Stimulated activated CD4-positive, alpha-beta T cell treated with anti-CD3 and anti-CD28 coated beads, Interleukin-4, amount 100 ng/mL, for 24 hours (primary cell): Measurements from ENCODE around the gene STOX2.

ENCODE experiments used
- DNase-seq: peaks from one replicate; pipeline ENCODE4 v3.0.0-alpha.2; 2020

STOX2 gene

GRCh38 chr4:183898456-183898855, 6.7 kb upstream of the STOX2 start:
- DNase-seq: no peak

DNA sequence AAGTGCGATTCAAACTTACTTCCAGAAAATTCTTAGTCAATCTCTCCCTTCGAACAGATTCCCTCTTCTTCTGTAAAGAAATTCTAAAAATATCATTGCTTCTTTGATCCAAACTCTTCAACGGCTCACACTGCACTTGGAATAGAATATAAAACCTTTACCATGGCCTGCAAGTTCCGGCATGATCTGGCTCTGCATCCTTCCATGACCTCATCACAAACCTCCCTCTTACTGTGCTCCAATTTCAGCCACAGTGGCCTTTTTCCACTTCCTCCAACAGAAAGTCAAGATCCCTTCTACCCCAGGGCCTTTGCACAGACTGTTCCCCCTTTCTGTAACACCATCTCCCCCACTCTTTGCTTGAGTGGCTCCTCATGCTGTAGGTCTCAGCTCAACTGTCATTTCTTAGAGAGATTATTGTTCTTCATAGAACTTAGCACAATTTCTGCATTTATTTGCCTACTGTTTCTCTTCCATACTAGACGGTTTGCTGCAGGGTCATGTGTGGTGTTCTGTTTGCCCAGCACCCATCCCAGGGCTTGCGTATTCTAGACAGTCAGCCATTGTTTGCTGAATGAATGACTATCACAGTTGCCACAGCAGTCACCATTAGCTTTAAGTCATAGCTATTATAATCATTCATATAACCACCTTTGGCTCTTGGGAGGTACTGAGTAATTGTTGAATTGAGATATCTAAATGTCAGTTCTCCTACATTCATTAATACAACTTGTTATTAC, 1.9 kb upstream of the STOX2 start:
- DNase-seq: no peak

- no peak for DNase-seq
These were observed 734 bp downstream of the STOX2 start for GRCh38 chr4:183905593-183906488.

GRCh38 chr4:183906489-183906738, 1.3 kb downstream of the STOX2 start:
- DNase-seq: no peak

- no peak for DNase-seq
These were observed 1.9 kb downstream of the STOX2 start for GRCh38 chr4:183906739-183907651.

GRCh38 chr4:183907871-183908683, 3.0 kb downstream of the STOX2 start:
- no peak for DNase-seq

DNA sequence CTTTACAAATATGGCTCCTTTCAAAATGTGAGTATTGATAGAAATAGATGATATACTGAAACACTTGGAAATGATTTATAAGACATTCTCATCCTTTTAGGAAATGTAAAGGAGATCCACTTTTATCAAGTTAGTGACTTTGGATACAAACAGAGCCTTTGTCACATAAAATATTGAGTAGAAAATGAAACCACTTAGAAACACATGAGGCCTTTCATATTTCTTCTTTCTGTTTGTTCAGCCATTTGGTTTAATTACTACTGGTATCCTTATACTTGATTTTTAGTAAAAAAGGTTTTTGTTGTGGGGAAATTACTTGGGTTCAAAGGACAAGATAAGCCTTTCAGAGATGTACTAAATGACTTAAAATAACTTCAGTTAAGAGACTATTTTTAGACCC, 4.1 kb downstream of the STOX2 start:
- no peak for DNase-seq

GRCh38 chr4:183909801-183910200, 4.7 kb downstream of the STOX2 start:
- DNase-seq: no peak

GRCh38 chr4:183912585-183912984, 7.5 kb downstream of the STOX2 start:
- no peak for DNase-seq

GRCh38 chr4:183915976-183916375, 10.9 kb downstream of the STOX2 start:
- DNase-seq: no peak

DNA sequence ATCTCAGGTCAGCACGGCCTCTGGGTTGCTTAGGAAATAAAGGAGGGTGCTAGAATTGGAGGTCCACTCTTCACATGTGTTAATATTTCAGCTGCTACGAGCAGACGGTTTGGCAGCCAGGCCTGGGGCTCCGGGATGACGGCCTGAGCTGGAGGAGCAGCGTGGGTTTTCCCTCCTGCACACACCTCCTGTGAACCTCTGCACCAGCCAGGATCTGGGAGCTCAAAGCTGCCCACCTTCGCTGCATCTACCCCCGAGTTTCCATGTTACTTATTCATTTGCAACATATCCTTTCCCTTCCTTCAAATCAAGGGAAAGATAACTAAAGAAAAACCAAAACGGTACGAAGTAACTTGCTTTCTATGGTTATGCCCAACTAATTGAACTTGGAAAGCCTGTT, 13.6 kb downstream of the STOX2 start:
- DNase-seq: no peak

DNA sequence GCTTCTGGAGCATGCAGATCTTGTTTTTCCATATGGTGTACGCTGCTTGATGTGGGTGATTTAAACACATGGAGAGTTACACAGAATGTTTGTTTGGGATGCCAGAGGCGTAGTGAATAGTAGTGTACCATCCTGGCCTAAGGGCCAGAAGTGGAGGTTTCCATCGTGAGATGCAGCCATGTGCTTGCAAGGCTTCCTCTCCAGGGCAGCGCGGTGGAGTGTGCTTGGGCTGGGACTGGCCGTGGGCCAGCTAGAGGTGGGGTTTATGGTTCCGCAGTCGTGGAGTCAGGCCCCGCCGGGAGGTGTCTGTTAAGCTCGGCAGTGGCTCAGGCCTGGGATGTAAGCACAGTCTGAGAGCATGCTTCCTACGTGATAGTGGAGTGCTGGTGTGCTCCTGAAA, 14.0 kb downstream of the STOX2 start:
- DNase-seq: no peak

DNA sequence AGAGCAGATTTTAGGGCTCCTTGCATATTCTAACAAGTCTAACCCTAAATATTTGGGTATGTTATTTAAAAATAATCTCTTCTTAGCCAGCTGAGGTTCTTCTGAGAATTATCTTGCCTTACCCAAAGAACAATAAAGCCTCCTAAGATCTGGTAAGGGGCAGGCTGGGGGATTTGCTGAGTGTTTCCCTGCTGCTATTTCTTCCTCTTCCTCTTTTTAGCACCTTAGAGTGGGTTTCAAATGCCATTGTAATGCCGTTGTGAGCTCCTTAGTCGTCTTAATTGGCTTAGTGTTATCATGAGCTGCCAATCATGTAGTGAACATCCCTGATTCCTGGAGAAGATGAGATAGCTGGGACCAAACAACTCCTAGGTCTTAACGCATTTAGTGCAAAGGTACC, 15.4 kb downstream of the STOX2 start:
- no peak for DNase-seq

GRCh38 chr4:183921335-183921734, 16.2 kb downstream of the STOX2 start:
- no peak for DNase-seq

DNA sequence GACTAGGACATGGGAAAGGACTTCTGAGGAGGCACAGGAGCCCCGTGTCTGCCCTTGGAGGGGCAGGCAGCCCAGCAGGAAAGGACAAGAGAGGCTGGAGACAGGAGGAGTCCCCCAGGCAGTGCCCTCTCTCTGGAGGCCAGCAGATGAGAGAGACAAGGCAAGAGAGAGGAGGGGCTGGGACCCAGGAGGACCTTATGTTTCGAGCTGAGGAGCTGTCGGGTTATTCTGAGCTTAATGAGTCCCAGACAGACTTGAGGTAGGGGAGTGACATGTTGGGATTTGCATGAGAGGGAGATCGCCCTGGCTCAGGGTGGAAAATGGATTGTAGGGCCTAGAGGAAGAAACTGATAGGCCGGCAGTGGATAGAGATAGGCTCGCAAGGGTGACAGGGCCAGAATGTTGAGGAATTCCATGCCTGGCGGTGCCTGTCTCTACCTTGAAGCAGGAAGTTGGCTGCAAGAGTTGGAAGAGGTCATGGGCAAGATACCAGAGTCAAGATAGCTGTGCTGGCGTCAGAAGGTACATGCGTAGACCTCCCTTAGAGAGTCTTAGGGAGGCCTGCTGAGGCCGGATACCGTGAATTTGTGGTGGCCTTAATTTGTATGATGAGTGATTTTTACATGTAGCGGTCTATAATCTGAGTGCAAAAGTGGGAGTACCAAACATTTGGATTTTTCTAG, 19.4 kb downstream of the STOX2 start:
- no peak for DNase-seq

GRCh38 chr4:183926950-183927349, 21.8 kb downstream of the STOX2 start:
- no peak for DNase-seq

GRCh38 chr4:183932576-183932975, 27.5 kb downstream of the STOX2 start:
- no peak for DNase-seq

DNA sequence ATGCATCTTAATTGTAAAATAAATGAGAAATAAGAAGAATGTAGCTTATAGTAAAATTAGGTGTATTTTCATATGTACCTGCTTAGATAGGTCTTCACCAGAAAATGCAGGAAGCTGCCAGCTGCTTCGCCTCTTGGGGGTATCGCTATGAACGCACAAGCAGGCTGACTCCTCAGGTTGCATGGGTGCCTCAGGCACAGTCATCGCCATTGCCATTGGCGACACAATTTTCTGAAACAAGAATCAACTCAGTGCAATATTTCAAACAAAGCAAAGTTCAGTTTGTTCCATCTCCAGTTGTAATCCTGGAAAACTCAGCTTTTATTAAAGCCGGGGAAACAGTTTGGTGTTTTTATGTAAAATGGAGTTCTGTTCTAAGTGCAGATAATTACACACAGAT, 29.7 kb downstream of the STOX2 start:
- no peak for DNase-seq

GRCh38 chr4:183935355-183936005, 30.4 kb downstream of the STOX2 start:
- DNase-seq: no peak

- no peak for DNase-seq
These were observed 30.9 kb downstream of the STOX2 start for GRCh38 chr4:183936047-183936446.

- no peak for DNase-seq
These were observed 31.7 kb downstream of the STOX2 start for GRCh38 chr4:183936574-183937345.
